Muscle of leg (tissue), 11 donors: ENCODE data around the gene ST6GALNAC3. TPM values are rescaled to one million over a fixed set of nuclear protein-coding genes. Genes with fewer than 3 reads are reported as not detected.
"Not testable (repeated sequence)": the region's sequence is repeated elsewhere in the genome, so short reads cannot be mapped to it uniquely, and the experiment has no call there.

ENCODE experiments used
- DNase-seq: peaks from one replicate; pipeline ENCODE4 v3.0.0; 2013
- H3K27ac ChIP-seq: one replicate; pipeline ENCODE4 v1.5.1; 2013; ENCODE audit warnings: mild to moderate bottlenecking, low read length, control low read depth
- H3K27me3 ChIP-seq: one replicate; pipeline ENCODE4 v1.6.1; 2013; ENCODE audit warnings: low read length; ENCODE audit not compliant: control insufficient read depth, insufficient read depth
- H3K36me3 ChIP-seq: one replicate; pipeline ENCODE4 v1.6.1; 2013; ENCODE audit warnings: low read length; ENCODE audit not compliant: control insufficient read depth, insufficient read depth
- H3K4me1 ChIP-seq: one replicate; pipeline ENCODE4 v1.6.1; 2013; ENCODE audit warnings: low read length; ENCODE audit not compliant: control insufficient read depth, insufficient read depth
- H3K4me3 ChIP-seq: one replicate; pipeline ENCODE4 v1.5.1; 2013; ENCODE audit warnings: low read length, control low read depth
- H3K9me3 ChIP-seq: replicated peaks from 2 replicates; pipeline ENCODE4 v1.6.1; 2013; ENCODE audit warnings: low read depth, low read length; ENCODE audit not compliant: control insufficient read depth
- WGBS: methylation state at CpG from one replicate; pipeline ENCODE4 v1.1.5; 2013; ENCODE audit warnings: missing lambda C conversion rate; ENCODE audit not compliant: insufficient coverage; 5-methylcytosine and 5-hydroxymethylcytosine counted together
- polyA plus RNA-seq, 8 donors: library from polyadenylated mRNA; unstranded; fragments of 120-200 nt; gene quantifications; one replicate each; pipeline versions ENCODE4 v1.2.1 to v1.2.3, GENCODE V29; 2013; ENCODE audit warnings: inconsistent platforms in 1 of 8, low replicate concordance in 1 of 8; ENCODE audit not compliant: insufficient read length in 8 of 8, insufficient read depth in 1 of 8
- total RNA-seq: library from RNA; stranded (reverse); fragments of 120-200 nt; gene quantifications from one replicate; pipeline ENCODE4 v1.2.4, GENCODE V29; 2013

The ST6GALNAC3 gene
- total and polyA plus RNA-seq, 9 donors: 3.6 to 9.0 (median 6.4) TPM

- no CpG with 5 or more reads among the region's 1 CpG for whole genome bisulfite sequencing
- DNase-seq: no peak
- H3K36me3 ChIP-seq: no peaks in the 10 kb centered on the region
- H3K4me1 ChIP-seq: no peaks in the 10 kb centered on the region
- no peak overlapping the region for H3K4me3 ChIP-seq
- H3K9me3 ChIP-seq: no peaks in the 10 kb centered on the region
- no peak overlapping the region for H3K27ac ChIP-seq
- no peaks in the 10 kb centered on the region for H3K27me3 ChIP-seq
Observed at GRCh38 chr1:76102046-76102445, 27.5 kb downstream of the ST6GALNAC3 start.

GRCh38 chr1:76103034-76103433, 28.5 kb downstream of the ST6GALNAC3 start:
- Histone ChIP-seq H3K27me3 (no peaks in the 10 kb centered on the region), H3K4me3 (no peak overlapping the region), H3K4me1 (no peaks in the 10 kb centered on the region), H3K36me3 (no peaks in the 10 kb centered on the region), H3K27ac (no peak overlapping the region), H3K9me3 (no peaks in the 10 kb centered on the region)
- no peak for DNase-seq

GRCh38 chr1:76105372-76105771, 30.8 kb downstream of the ST6GALNAC3 start:
- H3K4me1 ChIP-seq: no peaks in the 10 kb centered on the region
- no peak for DNase-seq
- H3K9me3 ChIP-seq: no peaks in the 10 kb centered on the region
- no peak overlapping the region for H3K4me3 ChIP-seq
- H3K27ac ChIP-seq: no peak overlapping the region
- no peaks in the 10 kb centered on the region for H3K27me3 ChIP-seq
- WGBS: no CpG with 5 or more reads among the region's 2 CpGs
- no peaks in the 10 kb centered on the region for H3K36me3 ChIP-seq

- no peaks in the 10 kb centered on the region for H3K4me1 ChIP-seq
- WGBS: no CpG with 5 or more reads among the region's 1 CpG
- H3K9me3 ChIP-seq: no peaks in the 10 kb centered on the region
- H3K27me3 ChIP-seq: no peaks in the 10 kb centered on the region
- H3K4me3 ChIP-seq: no peak overlapping the region
- H3K36me3 ChIP-seq: no peaks in the 10 kb centered on the region
- H3K27ac ChIP-seq: no peak overlapping the region
- no peak for DNase-seq
Observed at GRCh38 chr1:76106251-76106650, 31.7 kb downstream of the ST6GALNAC3 start.

- WGBS: no CpG with 5 or more reads among the region's 1 CpG
- Histone ChIP-seq H3K27me3 (no peaks in the 10 kb centered on the region), H3K27ac (no peak overlapping the region), H3K4me1 (no peaks in the 10 kb centered on the region), H3K4me3 (no peak overlapping the region), H3K9me3 (no peaks in the 10 kb centered on the region), H3K36me3 (no peaks in the 10 kb centered on the region)
- DNase-seq: peak; percentile 25
Observed at GRCh38 chr1:76106719-76107235, 32.2 kb downstream of the ST6GALNAC3 start.

- no peak for DNase-seq
- no peak overlapping the region for H3K27ac ChIP-seq
- no peaks in the 10 kb centered on the region for H3K36me3 ChIP-seq
- 96% methylated on average over 3 of the region's 4 CpGs for WGBS
- no peaks in the 10 kb centered on the region for H3K9me3 ChIP-seq
- no peaks in the 10 kb centered on the region for H3K4me1 ChIP-seq
- H3K27me3 ChIP-seq: no peaks in the 10 kb centered on the region
- no peak overlapping the region for H3K4me3 ChIP-seq
Observed at GRCh38 chr1:76109404-76109803, 34.9 kb downstream of the ST6GALNAC3 start.

- DNase-seq: no peak
- no CpG with 5 or more reads among the region's 2 CpGs for WGBS
Observed at GRCh38 chr1:76109901-76110560, 35.5 kb downstream of the ST6GALNAC3 start.

GRCh38 chr1:76110666-76111065, 36.1 kb downstream of the ST6GALNAC3 start:
- Histone ChIP-seq H3K27me3 (no peaks in the 10 kb centered on the region), H3K4me3 (no peak overlapping the region), H3K9me3 (no peaks in the 10 kb centered on the region), H3K4me1 (no peaks in the 10 kb centered on the region), H3K36me3 (no peaks in the 10 kb centered on the region), H3K27ac (no peak overlapping the region)
- no CpG with 5 or more reads among the region's 1 CpG for WGBS
- no peak for DNase-seq

More at GRCh38 chr1:76109901-76110560, 35.5 kb downstream of the ST6GALNAC3 start:
- Histone ChIP-seq H3K4me1 (no peaks in the 10 kb centered on the region), H3K27me3 (no peaks in the 10 kb centered on the region), H3K27ac (no peak overlapping the region), H3K36me3 (no peaks in the 10 kb centered on the region), H3K4me3 (no peak overlapping the region), H3K9me3 (no peaks in the 10 kb centered on the region)

- not testable (repeated sequence) for H3K4me1 ChIP-seq, H3K27ac ChIP-seq, DNase-seq, H3K4me3 ChIP-seq, H3K27me3 ChIP-seq, H3K36me3 ChIP-seq, H3K9me3 ChIP-seq
- 100% methylated on average over 2 of the region's 35 CpGs for WGBS
Observed at GRCh38 chr1:76112321-76112720, 37.8 kb downstream of the ST6GALNAC3 start.

- H3K4me1 ChIP-seq: no peaks in the 10 kb centered on the region
- no peaks in the 10 kb centered on the region for H3K9me3 ChIP-seq
- no peaks in the 10 kb centered on the region for H3K36me3 ChIP-seq
- H3K27ac ChIP-seq: no peak overlapping the region
- no peaks in the 10 kb centered on the region for H3K27me3 ChIP-seq
- no peak for DNase-seq
- no peak overlapping the region for H3K4me3 ChIP-seq
Observed at GRCh38 chr1:76113446-76113845, 38.9 kb downstream of the ST6GALNAC3 start.

- no peak overlapping the region for H3K27ac ChIP-seq
- H3K4me1 ChIP-seq: no peaks in the 10 kb centered on the region
- no peak overlapping the region for H3K4me3 ChIP-seq
- no peaks in the 10 kb centered on the region for H3K9me3 ChIP-seq
- no CpG with 5 or more reads among the region's 2 CpGs for WGBS
- H3K36me3 ChIP-seq: no peaks in the 10 kb centered on the region
- H3K27me3 ChIP-seq: no peaks in the 10 kb centered on the region
- no peak for DNase-seq
Observed at GRCh38 chr1:76115171-76115570, 40.6 kb downstream of the ST6GALNAC3 start.
